ENCODE measurements around the gene RTN4RL1.

- no peak for TF ChIP-seq FOXK2 (conservative IDR thresholded peaks at IDR 0.05 in 1 of 2, IDR thresholded peaks at IDR 0.05 in 1 of 2; ENCODE audit: low read depth in 2 of 2)
- TF ChIP-seq, protein P1, sequence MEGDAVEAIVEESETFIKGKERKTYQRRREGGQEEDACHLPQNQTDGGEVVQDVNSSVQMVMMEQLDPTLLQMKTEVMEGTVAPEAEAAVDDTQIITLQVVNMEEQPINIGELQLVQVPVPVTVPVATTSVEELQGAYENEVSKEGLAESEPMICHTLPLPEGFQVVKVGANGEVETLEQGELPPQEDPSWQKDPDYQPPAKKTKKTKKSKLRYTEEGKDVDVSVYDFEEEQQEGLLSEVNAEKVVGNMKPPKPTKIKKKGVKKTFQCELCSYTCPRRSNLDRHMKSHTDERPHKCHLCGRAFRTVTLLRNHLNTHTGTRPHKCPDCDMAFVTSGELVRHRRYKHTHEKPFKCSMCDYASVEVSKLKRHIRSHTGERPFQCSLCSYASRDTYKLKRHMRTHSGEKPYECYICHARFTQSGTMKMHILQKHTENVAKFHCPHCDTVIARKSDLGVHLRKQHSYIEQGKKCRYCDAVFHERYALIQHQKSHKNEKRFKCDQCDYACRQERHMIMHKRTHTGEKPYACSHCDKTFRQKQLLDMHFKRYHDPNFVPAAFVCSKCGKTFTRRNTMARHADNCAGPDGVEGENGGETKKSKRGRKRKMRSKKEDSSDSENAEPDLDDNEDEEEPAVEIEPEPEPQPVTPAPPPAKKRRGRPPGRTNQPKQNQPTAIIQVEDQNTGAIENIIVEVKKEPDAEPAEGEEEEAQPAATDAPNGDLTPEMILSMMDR (IDR thresholded peaks at IDR 0.05 in 2 of 3, conservative IDR thresholded peaks at IDR 0.05 in 1 of 3; ENCODE audit: insufficient read depth in 2 of 3, low read depth in 1 of 3, low read length in 3 of 3): no peak
- no peak for TF ChIP-seq ZNF274 (IDR thresholded peaks at IDR 0.05; ENCODE audit: borderline replicate concordance, low read depth, low read length)
- TF ChIP-seq RBFOX2 (IDR thresholded peaks at IDR 0.05; ENCODE audit: low read depth, low read length): no peak
- TF ChIP-seq ZNF143 (CRISPR knock-in tag; IDR thresholded peaks at IDR 0.05): no peak
- TF ChIP-seq ZNF431 (CRISPR knock-in tag; IDR thresholded peaks at IDR 0.05): no peak
- no peak for TF ChIP-seq GATAD2B (IDR thresholded peaks at IDR 0.05; ENCODE audit: borderline replicate concordance)
- no peak for TF ChIP-seq PTBP1 (IDR thresholded peaks at IDR 0.05; ENCODE audit: low read depth, low read length)
- TF ChIP-seq RNF2 (IDR thresholded peaks at IDR 0.05): no peak
- no peak for TF ChIP-seq POLR2AphosphoS5 (IDR thresholded peaks at IDR 0.05; ENCODE audit: control insufficient read depth, insufficient read depth, low read depth, low read length)
- no peak for TF ChIP-seq YY1 (IDR thresholded peaks at IDR 0.05; ENCODE audit: borderline replicate concordance in 1 of 3, control insufficient read depth in 1 of 3, extremely low read depth in 1 of 3, insufficient read depth in 3 of 3, insufficient read length in 1 of 3, insufficient replicate concordance in 2 of 3, low read depth in 1 of 3, low read length in 2 of 3)
- TF ChIP-seq, protein P2, sequence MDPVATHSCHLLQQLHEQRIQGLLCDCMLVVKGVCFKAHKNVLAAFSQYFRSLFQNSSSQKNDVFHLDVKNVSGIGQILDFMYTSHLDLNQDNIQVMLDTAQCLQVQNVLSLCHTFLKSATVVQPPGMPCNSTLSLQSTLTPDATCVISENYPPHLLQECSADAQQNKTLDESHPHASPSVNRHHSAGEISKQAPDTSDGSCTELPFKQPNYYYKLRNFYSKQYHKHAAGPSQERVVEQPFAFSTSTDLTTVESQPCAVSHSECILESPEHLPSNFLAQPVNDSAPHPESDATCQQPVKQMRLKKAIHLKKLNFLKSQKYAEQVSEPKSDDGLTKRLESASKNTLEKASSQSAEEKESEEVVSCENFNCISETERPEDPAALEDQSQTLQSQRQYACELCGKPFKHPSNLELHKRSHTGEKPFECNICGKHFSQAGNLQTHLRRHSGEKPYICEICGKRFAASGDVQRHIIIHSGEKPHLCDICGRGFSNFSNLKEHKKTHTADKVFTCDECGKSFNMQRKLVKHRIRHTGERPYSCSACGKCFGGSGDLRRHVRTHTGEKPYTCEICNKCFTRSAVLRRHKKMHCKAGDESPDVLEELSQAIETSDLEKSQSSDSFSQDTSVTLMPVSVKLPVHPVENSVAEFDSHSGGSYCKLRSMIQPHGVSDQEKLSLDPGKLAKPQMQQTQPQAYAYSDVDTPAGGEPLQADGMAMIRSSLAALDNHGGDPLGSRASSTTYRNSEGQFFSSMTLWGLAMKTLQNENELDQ (CRISPR knock-in tag; IDR thresholded peaks at IDR 0.05; ENCODE audit: borderline replicate concordance): no peak
These were observed 90.2 kb downstream of the RTN4RL1 start for GRCh38 chr17:1934901-1935300.
